ENCODE results near the gene TRAK2. TPM values are rescaled to one million over a fixed set of nuclear protein-coding genes. Genes with fewer than 3 reads are reported as not detected.
"Not testable (repeated sequence)": the region's sequence is repeated elsewhere in the genome, so short reads cannot be mapped to it uniquely, and the experiment has no call there.

TRAK2 gene
- total RNA-seq, 2 donors from 2014 or later = 16.9 to 18.9 TPM

DNA sequence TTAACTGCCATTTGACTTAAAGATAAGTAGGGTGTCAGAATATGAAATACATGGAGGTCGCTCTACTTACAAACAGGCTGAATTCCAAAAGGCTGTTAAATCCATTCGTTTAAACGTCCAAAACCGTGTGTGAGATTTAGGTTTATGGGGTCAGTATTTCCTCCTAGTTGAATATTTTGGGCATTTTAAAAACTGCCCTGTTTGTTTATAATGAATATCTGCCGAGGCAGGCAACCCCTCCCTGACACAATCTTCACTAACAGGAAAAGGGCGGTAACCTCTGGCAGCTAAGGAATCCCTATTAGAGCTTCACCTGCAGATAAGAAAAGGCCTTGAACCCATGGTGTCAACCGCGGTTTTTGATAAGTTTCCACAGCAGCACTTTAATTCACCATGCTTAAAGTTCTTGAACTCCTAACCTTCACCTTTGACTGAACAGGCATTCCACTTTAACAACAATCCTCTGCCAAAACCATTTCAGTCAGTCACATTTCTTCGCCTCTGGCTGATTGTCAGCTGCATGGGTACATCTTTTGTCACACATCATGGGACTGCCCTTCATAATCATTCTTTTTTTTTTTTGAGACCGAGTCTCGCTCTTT lies 17.8 kb downstream of the TRAK2 start:
- Histone ChIP-seq H3K9me3 (no peaks in the 10 kb centered on the region), H3K27ac (no peak overlapping the region)

DNA sequence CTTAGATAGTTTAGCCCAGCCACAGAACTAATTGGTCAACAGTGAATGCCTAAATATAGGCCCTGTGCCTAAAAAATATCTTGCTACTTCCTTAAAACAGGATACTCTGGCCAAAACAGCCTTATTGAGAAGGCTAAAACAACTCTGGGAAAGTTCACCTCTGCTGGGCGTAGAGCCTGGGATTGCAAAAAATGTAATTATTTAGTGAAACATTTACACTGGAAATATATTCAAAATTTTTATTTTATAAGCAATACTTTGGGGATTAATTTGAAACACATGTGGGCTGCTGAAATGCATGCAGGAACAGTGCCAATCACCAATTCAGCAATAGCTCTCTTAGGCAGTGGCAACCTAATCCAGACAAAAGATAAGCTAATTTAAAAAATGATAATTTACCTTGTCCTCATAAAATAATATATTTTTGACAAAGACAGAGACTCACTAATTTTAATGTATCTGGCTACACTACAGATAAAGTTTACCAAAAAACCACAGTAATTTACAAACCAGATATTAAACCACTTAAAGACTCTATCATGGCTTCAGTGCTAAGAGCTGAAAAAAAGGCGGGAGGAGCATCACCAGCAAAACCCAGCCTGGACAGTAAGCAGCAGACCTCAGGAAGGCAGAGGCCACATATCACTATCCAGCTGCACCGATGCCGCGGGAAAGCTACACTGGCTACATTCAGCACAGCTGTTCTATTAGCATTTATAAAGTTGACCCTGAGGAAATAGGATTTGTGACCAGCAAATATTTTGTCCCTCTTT lies 18.5 kb downstream of the TRAK2 start:
- TF ChIP-seq, protein P1, sequence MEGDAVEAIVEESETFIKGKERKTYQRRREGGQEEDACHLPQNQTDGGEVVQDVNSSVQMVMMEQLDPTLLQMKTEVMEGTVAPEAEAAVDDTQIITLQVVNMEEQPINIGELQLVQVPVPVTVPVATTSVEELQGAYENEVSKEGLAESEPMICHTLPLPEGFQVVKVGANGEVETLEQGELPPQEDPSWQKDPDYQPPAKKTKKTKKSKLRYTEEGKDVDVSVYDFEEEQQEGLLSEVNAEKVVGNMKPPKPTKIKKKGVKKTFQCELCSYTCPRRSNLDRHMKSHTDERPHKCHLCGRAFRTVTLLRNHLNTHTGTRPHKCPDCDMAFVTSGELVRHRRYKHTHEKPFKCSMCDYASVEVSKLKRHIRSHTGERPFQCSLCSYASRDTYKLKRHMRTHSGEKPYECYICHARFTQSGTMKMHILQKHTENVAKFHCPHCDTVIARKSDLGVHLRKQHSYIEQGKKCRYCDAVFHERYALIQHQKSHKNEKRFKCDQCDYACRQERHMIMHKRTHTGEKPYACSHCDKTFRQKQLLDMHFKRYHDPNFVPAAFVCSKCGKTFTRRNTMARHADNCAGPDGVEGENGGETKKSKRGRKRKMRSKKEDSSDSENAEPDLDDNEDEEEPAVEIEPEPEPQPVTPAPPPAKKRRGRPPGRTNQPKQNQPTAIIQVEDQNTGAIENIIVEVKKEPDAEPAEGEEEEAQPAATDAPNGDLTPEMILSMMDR (IDR thresholded peaks at IDR 0.05) = no peak
- TF ChIP-seq POLR2A (IDR thresholded peaks at IDR 0.05) = no peak
- no peak for TF ChIP-seq POLR2AphosphoS5 (IDR thresholded peaks at IDR 0.05)
- 74% methylated on average over 5 of the region's 5 CpGs for whole genome bisulfite sequencing
- no peaks in the 10 kb centered on the region for H3K9me3 ChIP-seq
- H3K4me3 ChIP-seq = no peak overlapping the region
- H3K27me3 ChIP-seq (replicated peaks; ENCODE audit: insufficient read depth) = no peaks in the 10 kb centered on the region
- H3K36me3 ChIP-seq = no peaks in the 10 kb centered on the region
- no peak for DNase-seq (ENCODE audit: low spot score)
- intact Hi-C loops (cut with DNase I) = no loop called here
- H3K4me1 ChIP-seq (replicated peaks) = no peaks in the 10 kb centered on the region
- H3K27ac ChIP-seq = peak overlapping the region in 1 of 2 donors; percentile 29

More for the DNA sequence above, 17.8 kb downstream of the TRAK2 start:
- H3K4me1 ChIP-seq (replicated peaks) = no peaks in the 10 kb centered on the region
- H3K27me3 ChIP-seq (replicated peaks; ENCODE audit: insufficient read depth) = no peaks in the 10 kb centered on the region
- H3K4me3 ChIP-seq = no peak overlapping the region
- H3K36me3 ChIP-seq = no peaks in the 10 kb centered on the region
- no peak for DNase-seq (ENCODE audit: low spot score)
- intact Hi-C loops (cut with DNase I) = no loop called here
- WGBS = 56% methylated on average over 11 of the region's 11 CpGs
- TF ChIP-seq POLR2AphosphoS5 (IDR thresholded peaks at IDR 0.05) (no peak), POLR2A (IDR thresholded peaks at IDR 0.05) (no peak)
- TF ChIP-seq, protein P1 (IDR thresholded peaks at IDR 0.05) = no peak

DNA sequence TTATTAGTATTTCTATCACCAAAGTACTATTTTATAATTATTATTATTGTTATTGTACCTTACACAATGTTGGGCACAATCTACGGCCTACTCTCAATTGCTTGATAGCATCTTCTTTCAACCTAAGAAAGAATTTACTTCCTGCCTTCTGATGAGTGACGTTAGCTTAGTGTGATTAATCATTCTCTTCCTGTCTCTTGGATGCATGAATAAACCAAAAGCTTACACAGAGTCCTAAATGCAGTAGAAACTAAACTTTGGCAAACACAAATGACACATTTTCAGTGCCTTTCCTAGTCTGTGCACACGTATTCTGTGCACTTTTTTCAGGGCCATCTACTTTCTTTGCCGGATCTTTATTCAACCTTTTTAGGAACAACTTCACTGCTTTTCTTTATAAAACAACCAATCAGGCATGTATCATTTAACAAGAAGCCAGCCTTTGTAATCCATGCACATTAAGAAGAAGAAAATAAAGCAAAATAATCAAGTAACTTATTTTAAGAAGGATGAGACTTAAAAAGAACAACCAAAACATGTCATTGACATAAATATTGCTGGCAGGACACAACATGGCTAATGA lies 19.1 kb downstream of the TRAK2 start:
- 24% methylated on average over 4 of the region's 4 CpGs for WGBS
- H3K4me1 ChIP-seq (replicated peaks) = no peaks in the 10 kb centered on the region
- TF ChIP-seq, protein P1 (IDR thresholded peaks at IDR 0.05) = no peak
- TF ChIP-seq POLR2AphosphoS5 (IDR thresholded peaks at IDR 0.05) (no peak), POLR2A (IDR thresholded peaks at IDR 0.05) (no peak)
- no peaks in the 10 kb centered on the region for H3K36me3 ChIP-seq
- H3K27ac ChIP-seq = peak overlapping the region in 1 of 2 donors; percentile 29
- no peak overlapping the region for H3K4me3 ChIP-seq
- intact Hi-C loops (cut with DNase I) = no loop called here
- H3K27me3 ChIP-seq (replicated peaks; ENCODE audit: insufficient read depth) = no peaks in the 10 kb centered on the region
- H3K9me3 ChIP-seq = no peaks in the 10 kb centered on the region
- no peak for DNase-seq (ENCODE audit: low spot score)

DNA sequence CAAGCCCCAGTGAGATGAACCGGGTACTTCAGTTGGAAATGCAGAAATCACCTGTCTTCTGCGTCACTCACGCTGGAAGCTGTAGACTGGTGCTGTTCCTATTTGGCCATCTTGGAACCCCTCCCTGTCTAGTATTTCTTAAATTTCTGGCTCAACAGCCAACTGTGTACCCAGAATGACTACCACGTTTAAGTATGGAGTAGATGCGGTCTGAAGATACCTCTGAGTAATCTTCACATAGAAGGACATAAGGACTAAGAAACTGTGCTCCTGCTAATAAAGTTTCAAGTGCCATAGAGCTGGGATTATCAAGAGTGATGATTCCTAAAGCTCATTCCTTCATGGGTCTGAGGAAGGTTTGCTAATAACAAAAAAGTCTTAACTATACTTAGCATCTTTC lies 20.4 kb downstream of the TRAK2 start:
- Histone ChIP-seq H3K4me1 (replicated peaks) (no peaks in the 10 kb centered on the region), H3K4me3 (no peak overlapping the region), H3K27me3 (replicated peaks; ENCODE audit: insufficient read depth) (no peaks in the 10 kb centered on the region), H3K36me3 (no peaks in the 10 kb centered on the region), H3K9me3 (no peaks in the 10 kb centered on the region), H3K27ac (no peak overlapping the region)
- intact Hi-C loops (cut with DNase I) = no loop called here
- TF ChIP-seq, protein P1 (IDR thresholded peaks at IDR 0.05) = no peak
- TF ChIP-seq POLR2A (IDR thresholded peaks at IDR 0.05) (no peak), POLR2AphosphoS5 (IDR thresholded peaks at IDR 0.05) (no peak)
- no peak for DNase-seq (ENCODE audit: low spot score)
- WGBS = 80% methylated on average over 5 of the region's 5 CpGs

DNA sequence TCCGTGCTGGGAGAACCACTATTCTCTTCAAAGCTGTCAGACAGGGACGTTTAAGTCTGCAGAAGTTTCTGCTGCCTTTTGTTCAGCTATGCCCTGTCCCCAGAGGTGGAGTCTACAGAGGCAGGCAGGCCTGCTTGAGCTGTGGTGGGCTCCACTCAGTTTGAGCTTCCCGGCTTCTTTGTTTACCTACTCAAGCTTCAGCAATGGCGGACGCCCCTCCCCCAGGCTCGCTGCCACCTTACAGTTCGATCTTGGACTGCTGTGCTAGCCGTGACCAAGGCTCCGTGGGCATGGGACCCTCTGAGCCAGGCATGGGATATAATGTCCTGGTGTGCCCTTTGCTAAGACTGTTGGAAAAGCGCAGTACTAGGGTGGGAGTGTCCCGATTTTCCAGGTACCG lies 20.9 kb downstream of the TRAK2 start:
- H3K27me3 ChIP-seq (replicated peaks; ENCODE audit: insufficient read depth); H3K27ac ChIP-seq; DNase-seq (ENCODE audit: low spot score); H3K4me1 ChIP-seq (replicated peaks); intact Hi-C loops (cut with DNase I); H3K4me3 ChIP-seq; H3K9me3 ChIP-seq; H3K36me3 ChIP-seq: not testable (repeated sequence)
- WGBS = 97% methylated on average over 12 of the region's 12 CpGs

DNA sequence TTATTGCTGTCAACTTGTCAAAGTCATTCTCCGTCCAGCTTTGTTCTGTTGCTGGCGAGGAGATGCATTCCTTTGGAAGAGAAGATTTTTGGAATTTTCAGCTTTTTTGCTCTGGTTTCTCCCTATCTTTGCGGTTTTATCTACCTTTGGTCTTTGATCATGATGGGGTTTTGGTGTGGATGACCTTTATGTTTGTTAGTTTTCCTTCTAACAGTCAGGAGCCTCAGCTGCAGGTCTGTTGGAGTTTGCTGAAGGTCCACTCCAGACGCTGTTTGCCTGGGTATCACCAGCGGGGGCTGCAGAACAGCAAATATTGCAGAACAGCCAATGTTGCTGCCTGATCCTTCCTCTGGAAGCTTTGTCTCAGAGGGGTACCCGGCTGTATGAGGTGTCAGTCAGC lies 21.4 kb downstream of the TRAK2 start:
- intact Hi-C loops (cut with DNase I); H3K9me3 ChIP-seq; H3K27ac ChIP-seq; H3K4me3 ChIP-seq; DNase-seq (ENCODE audit: low spot score); H3K4me1 ChIP-seq (replicated peaks); H3K27me3 ChIP-seq (replicated peaks; ENCODE audit: insufficient read depth); H3K36me3 ChIP-seq: not testable (repeated sequence)
- WGBS = 97% methylated on average over 6 of the region's 6 CpGs

DNA sequence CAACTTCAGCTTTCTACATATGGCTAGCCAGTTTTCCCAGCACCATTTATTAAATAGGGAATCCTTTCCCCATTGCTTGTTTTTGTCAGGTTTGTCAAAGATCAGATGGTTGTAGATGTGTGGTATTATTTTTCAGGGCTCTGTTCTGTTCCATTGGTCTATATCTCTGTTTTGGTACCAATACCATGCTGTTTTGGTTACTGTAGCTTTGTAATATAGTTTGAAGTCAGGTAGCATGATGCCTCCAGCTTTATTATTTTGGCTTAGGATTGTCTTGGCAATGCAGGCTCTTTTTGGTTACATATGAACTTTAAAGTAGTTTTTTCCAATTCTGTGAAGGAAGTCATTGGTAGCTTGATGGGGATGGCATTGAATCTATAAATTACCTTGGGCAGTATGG lies 22.9 kb downstream of the TRAK2 start:
- DNase-seq (ENCODE audit: low spot score); intact Hi-C loops (cut with DNase I); H3K9me3 ChIP-seq; H3K4me1 ChIP-seq (replicated peaks); H3K36me3 ChIP-seq; H3K4me3 ChIP-seq; H3K27ac ChIP-seq; H3K27me3 ChIP-seq (replicated peaks; ENCODE audit: insufficient read depth): not testable (repeated sequence)
